HG03039 (cell line): ENCODE data around the gene PLEKHB1.
"Not testable (repeated sequence)": the region's sequence is repeated elsewhere in the genome, so short reads cannot be mapped to it uniquely, and the experiment has no call there.

Experiments used
- ATAC-seq: cut with Tn5 transposase; IDR thresholded peaks from one replicate; pipeline ENCODE4 v1.9.1; 2021; ENCODE audit warnings: mild to moderate bottlenecking, moderate library complexity; ENCODE audit not compliant: unreplicated experiment

The PLEKHB1 gene

GRCh38 chr11:73671701-73672100 lies 25.3 kb downstream of the PLEKHB1 start:
- no peak for ATAC-seq

DNA sequence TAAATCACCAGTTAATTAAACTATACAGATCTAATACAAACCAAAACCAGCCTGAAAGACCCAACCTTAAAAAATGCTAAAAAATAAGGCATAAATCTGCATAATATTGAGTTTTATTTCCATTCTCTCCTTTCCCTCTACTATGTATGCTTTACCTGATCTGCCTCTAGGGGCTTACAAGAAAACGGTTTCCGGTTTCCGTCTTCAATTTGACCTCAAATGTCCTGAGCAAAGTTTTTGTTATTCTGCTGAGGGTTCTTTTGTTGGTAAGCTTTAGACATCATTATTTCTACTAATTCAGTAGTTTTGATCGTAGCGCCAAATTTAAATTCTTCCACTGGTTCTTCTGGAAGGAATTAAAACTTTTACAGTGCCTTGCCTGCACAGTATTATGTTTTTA lies 30.2 kb downstream of the PLEKHB1 start:
- not testable (repeated sequence) for ATAC-seq

DNA sequence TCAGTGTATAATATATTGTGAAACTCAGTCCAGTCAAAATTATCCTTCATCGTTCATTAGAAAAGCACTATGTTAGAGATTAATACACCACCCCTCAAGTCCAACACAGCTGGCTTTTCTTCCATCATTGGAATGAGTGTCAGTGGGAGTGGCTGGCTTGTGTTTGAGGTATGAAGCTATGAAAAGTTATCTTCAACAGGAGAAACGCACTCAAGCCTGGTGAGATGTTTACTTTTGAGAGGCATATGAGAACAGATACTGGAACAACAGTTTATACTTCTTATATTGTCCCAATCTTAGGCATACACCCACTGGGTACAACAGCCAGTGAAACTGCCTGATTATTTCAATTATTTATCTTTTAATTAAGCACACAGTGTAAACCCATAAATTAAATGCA lies 34.3 kb downstream of the PLEKHB1 start:
- no peak for ATAC-seq

DNA sequence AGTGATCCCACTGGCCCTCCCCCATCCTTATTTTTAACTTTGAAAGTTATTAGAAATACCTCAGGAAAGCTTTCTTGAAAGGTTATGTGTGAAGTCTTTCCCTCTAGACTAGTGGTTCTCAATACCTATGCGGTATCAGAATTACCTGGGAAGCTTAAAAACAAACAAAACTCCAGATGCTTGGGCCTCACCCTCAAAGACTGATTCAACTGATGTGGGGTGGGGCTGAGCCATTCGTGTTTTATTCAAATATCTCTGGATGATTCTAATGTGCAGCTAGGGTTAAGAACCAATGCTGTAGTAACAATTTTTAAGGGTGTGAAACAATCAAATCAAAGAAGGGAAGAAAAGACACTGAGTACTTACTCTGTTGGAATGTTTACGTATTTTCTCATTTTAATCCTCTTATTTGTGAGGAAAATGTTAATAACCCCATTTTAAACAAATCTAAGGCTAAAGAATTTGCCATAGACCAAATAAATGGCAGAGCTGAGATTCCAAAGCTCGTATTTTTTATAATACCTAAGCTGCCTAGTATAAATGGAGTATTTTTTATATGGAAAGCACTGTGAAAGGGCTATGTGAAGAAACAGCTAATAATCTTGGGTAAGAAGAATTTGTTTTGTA lies 47.6 kb downstream of the PLEKHB1 start:
- ATAC-seq, result no peak

GRCh38 chr11:73705053-73705452 lies 58.7 kb downstream of the PLEKHB1 start:
- ATAC-seq, result no peak

GRCh38 chr11:73710964-73711363 lies 64.6 kb downstream of the PLEKHB1 start:
- ATAC-seq, result no peak
